NCI-H2227 (cell line): Measurements from ENCODE around the gene NRXN2.

Source experiments
- DNase-seq: peaks from one replicate; lab custom pipeline; 2025; ENCODE audit not compliant: unreplicated experiment; lab: John Stamatoyannopoulos, UW

The NRXN2 gene

GRCh38 chr11:64722141-64723065 is 594 bp downstream of the NRXN2 start:
- no peak for DNase-seq

- no peak for DNase-seq
Observed at GRCh38 chr11:64721359-64721699, 1.7 kb downstream of the NRXN2 start.

GRCh38 chr11:64720640-64721358 is 2.2 kb downstream of the NRXN2 start:
- no peak for DNase-seq

DNA sequence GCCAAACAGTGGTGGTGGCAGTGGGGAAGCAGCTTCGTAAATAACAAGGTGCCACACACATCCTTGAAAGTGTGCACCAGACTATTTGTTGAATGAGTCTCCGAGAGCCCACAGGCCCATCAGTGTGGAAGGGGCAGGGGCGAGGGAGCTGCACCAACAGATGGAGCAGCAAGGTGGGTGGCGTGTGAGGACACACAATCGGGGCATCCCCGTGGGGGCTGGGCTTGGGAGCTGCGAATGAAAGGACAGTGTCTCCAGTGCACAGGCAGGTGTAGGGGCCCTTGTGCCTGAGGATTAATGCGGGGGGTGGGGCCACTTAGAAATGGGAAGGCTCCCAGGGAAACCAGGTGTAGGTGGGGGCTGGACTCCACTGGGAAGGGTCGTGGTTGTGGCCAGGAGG is 2.8 kb downstream of the NRXN2 start:
- DNase-seq: no peak

GRCh38 chr11:64719406-64719805 is 3.6 kb downstream of the NRXN2 start:
- DNase-seq: no peak

GRCh38 chr11:64718780-64719124 is 4.2 kb downstream of the NRXN2 start:
- DNase-seq: no peak

DNA sequence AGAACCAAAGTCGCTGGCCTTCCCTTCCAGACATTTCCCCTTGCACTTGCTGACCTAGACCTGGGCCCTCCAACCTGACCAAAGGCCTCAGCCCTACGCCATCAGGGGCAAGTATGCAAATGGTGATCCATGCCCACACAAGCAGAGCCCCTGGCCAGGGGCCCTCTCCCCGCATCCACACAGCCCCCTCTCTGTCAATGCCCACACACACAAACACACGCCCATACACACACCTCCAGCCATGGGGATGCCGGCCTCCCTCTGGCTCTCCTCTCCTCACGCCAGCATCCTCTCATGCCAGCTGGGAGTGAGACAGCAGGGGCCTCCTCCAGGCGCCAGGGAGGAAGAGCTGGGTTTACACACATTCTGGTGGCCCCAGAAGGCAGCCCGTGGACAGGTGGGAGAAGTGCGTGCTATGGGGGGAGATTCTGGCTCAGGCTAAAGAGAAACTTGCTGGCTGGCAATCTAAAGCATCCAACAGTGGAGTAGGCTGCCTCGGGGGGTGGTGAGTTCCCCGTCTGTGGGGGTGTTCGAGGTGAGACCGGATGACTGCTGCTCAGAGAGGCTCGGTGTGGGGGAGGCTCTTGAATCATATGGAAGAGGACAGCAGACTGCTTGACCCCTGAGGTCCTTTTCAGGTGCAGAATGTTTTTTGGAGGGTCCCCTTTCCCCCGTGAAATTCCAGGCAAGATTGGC is 4.8 kb downstream of the NRXN2 start:
- DNase-seq: no peak

DNA sequence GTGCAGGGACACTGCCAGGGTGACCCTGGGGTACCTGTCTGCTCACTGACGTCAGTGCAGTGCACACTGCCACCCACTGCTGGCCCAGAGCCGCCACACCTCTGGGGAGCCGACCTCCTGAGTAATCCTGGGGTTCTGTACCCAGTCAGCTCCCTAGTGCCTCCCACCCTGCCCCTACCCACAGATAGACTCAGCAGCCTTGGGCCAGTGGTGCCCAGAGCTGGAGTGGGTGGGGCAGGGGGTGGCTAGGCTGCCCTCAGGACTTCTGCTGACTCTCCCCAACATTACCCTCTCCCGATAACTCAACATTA is 5.8 kb downstream of the NRXN2 start:
- DNase-seq: no peak

GRCh38 chr11:64716473-64717267 is 6.3 kb downstream of the NRXN2 start:
- no peak for DNase-seq

DNA sequence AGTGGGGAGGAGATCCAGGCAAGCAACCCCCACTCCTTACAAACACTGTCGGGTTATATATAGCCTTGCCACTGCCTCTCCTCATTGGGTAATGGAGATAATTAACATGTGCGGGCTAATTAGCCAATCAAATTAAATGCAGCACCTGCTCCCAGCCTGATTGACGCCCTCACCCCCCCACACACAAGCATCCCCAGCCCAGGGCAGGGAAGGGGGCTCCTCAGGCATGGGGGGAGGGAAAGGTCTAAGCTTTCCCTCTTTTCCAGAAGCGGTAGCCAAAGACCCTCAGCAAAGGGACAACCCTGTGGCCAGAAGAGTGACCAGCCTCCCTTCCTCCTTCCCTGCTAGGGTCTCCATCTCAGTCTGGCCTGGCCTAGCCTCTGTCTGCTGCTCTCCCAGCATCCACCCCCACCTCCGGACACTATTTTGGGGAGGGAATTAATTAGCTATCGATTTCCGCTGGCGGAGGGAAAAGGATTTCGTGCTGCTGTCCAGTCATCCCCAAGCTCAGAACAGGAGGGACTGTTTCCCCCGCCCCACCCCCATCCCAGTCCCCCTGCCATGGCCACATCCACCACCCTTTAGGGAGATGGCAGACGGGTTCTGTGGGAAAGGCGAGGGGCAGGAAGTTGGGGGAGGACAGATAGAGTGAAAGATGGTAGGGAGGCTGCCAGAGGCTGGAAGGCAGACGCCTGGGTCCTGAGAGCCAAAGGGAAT is 7.1 kb downstream of the NRXN2 start:
- no peak for DNase-seq

DNA sequence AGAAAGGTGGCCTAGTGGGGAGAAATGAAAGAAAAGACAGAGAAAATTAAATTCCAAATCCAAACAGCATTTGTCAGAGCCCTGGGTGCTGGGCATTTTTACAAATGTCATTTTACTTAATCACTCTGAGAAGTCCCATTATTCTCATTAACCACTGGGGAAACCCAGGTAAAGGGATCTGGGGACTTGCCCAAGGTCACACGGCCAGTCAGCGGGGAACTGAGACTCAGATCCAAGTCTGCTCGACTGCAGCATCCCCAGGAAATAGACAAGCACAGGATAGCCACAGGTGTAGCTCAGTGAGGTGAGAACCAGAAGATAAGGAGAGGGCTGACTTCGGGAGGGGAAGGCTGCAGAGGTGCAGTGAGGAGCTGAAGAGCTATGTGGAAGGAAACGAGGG is 7.9 kb downstream of the NRXN2 start:
- no peak for DNase-seq

DNA sequence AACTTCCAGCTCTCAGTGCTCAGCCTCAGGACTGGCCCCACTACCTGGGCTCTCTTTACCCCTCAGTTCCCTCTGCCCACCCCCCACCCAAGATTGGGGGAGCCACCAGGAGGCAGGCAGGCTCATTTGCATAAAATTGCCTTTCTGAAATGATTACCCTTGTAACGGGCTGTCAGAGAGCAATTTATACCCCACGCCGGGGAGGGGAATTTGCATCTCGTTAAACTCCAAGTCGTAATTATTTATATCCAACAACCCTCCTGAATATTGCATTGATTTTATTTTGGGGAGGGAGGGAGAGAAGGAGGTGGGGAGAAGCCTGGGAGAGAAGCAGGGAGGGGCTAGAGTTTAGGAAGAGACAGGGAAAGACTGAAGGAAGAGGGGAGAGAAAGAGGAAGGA is 8.3 kb downstream of the NRXN2 start:
- no peak for DNase-seq

DNA sequence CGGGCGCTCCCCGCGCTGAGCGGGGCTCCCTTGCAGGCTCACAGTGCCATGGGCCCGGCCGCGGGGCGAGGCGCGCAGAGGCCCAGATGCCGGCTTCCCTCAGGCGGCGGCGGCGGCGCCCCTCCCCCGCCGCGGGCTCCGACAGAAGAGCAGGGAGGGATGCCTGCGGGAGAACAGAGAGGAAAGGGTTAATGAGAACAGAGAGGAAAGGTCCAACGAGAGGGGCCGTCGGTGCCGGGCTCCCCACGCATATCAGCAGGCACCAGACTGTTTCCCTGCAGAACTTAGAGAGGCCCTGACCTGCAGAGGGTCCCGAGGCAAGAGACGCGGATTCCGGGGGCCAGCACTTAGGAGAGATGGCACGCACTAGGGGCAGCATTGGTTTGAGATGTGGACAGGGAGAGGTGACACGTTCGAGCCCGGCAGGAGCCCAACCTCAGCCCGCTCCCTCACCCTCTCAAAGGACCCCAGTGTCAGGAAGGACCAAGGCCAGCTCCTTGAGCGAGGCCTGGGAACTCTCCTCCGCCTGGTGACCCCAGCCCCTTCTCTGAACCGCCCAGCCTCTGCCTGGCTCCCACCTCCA is 9.1 kb downstream of the NRXN2 start:
- no peak for DNase-seq

GRCh38 chr11:64713016-64713707 is 9.8 kb downstream of the NRXN2 start:
- no peak for DNase-seq

DNA sequence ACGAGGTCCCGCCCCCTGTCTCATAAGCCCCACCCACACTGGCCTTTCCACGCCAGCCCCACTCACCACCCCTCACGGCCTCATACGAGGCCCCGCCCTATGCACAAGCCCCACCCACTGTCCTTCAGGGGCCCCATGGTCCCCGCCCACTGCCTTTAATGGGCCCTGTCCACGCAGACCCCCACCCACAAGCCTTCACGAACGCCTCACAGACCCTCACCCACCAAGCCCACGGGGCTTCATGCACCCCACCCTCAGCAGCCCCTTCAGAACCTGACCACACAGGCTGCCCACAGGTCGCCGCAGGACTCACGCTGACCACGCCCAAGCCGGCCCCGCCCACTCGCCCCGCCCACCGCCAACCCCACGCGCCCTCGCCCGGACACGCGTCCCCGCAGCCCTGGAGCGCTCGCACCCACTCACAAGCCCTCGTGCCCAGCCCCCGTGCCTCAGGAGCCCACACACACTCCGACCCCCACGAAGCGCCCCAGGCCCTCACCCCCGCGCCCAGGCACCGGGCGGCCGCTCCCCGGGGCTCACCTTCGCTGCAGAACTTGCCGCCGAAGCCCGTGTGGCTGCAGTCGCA is 10.5 kb downstream of the NRXN2 start:
- DNase-seq: no peak

DNA sequence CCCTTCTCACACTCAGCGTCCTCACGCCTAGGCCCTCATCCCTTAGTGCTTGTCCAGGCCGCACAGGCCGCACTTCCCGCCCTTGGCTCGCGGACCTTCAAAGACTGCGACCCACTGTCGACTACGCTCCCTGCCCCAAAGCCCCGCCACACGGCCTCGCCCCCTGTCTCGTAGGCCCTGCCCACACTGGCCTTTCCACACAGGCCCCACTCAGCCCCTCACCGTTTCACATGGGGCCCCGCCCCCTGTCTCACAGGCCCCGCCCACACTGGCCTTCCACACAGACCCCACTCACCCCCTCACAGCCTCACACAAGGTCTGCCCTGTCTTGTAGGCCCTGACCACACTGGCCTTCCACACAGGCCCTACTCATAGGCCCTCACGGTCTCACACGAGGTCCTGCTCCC is 11.0 kb downstream of the NRXN2 start:
- DNase-seq: no peak

- DNase-seq: no peak
Observed at GRCh38 chr11:64711138-64711955, 11.7 kb downstream of the NRXN2 start.

GRCh38 chr11:64710418-64711137 is 12.4 kb downstream of the NRXN2 start:
- DNase-seq: no peak
